Islet precursor cell (in vitro differentiated cells): ENCODE measurements around the gene FLNC.

Source experiments
- DNase-seq: peaks from one replicate; pipeline ENCODE4 v3.0.0-alpha.2; 2018

Gene FLNC

GRCh38 chr7:128867842-128868623, 37.8 kb downstream of the FLNC start:
- DNase-seq: no peak

GRCh38 chr7:128868624-128869137, 38.5 kb downstream of the FLNC start:
- no peak for DNase-seq

DNA sequence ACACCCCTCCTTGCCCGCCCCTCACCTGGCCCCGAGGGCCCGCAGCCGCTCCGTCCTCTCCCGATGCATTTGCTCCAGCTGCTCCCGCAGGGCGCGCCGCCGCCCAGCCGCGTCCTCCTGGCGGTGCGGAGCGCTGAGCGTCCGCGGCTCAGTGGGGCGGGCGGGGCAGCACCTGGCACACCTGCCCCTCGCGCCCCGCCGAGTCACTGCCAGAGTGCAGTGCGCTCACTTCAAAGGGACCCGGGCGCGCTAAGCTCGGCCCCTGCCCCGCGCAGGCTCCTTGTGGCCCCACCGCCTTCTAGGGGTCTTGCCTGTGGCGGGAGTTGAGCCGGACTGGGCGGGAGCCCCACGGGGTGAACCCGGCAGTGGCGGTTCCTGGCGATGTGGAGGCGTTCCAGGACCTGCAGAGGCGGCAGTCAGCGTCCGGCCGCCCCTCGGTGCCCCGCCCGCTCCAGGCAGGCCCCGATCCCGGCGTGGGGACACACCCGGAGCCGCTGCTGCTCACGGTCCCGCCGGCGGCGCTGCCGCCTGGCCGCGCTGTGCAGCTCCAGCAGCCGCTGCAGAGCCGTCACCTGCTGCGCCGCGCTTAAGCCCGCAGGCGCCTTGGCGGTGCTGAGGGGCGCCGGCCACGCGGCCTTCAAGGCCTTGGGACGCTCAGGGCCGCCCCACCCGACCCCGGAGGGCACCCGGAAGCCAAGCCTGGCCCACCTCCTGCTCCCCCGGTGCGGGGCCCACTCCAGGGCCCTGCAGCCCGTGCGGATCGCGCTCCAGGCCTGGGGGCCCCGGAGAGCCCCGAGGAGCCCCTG, 39.1 kb downstream of the FLNC start:
- peak; percentile 79 for DNase-seq

DNA sequence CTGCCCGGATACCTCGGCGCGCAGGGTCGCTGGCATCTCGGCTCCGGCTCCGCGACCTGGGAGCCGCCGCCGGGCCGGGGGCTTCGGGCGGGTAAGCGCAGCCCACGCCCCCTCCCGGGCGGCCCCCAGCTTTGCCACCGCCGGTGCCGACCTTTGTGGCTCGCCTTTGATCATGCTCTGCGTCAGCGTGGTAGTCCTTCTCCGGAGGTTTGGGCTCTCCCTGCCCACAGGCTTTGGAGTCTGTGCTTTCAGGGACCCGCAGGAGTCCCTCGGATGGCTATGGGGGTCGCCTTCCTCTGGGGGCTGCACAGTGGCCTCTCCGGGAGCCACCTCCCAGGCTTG, 39.7 kb downstream of the FLNC start:
- no peak for DNase-seq

- DNase-seq: no peak
Observed at GRCh38 chr7:128871050-128871449, 40.8 kb downstream of the FLNC start.

DNA sequence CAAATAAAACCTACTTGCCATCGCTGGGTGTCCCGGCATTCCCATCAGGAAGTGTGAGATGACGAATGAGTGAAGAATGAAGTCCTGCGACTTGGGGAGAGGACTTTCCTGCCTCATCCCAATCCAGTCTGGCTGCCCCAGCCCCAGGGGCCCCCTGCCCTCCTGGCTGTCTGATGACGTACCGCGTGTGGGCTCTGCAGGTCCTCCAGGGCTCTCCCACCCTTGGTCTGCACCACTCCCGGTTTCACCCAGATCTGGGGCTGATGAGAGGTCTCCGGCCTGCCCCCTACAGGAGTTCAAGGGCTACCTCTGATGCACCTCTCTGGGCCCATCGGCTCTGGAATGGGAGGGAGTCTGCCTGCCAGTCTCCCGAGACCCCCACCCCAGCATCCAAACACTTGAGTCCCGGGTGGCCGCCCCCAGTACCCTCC, 42.2 kb downstream of the FLNC start:
- DNase-seq: peak; percentile 91

DNA sequence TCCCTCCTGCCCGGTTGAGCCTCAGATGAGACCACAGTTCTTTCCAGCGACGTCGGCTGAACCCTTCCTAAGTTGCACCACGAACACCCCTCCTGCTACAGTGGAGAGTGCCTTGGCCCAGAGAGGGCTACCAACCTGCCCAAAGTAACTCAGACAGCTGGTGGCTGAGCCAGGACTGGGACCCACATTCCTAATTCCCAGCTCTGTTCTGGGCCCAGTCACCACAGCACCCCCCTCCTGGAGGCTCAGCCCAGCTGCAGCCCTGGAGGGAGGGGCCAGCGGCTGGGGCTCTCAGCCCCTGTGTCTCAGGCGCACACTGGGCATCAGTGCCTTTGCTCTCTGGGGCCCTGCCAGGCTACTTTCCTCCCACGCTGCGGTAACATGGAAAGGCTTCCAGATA, 43.0 kb downstream of the FLNC start:
- no peak for DNase-seq

DNA sequence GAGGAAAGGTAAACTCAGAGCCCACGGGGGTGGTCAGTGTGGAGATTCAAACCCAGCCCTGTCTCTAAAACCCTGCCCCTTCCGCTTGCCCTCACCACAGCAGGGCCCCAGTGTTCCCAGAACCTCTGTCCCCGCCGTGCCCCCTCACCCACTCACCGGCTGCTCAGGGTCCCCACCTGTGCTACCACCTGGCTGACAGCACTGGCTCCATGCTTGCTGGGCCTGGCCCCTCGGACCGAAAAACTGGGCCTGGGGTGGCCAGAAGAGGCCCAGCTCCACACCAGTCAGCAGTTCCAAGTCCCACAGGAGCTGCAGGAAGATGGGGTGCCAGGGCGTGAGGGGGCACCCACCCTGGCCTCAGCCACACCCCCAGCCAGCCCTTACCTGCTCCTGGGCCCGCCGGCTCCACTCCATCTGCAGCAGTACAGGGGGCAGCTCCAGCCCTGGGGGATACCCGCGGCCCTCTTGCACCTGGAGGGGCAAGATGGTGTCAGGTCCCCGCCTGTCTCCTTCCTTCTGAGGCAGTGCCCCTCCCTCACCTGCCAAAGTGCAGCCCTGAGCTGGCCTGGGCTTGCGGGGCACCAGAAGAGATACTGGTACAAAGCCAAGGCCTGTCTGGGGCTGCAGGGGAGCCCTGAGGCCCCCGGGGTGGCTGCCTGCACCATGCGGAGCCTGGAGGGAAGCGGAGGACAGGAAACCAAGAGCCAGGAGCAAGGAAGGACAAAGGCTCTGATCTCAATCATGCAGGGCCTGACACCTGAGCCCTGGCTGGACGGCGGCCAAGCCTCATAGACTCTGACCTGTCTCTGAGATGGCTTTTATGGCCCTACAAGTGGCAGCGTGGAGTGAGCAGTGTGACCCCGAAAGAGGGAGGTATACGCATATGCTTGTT, 44.2 kb downstream of the FLNC start:
- no peak for DNase-seq

- DNase-seq: no peak
Observed at GRCh38 chr7:128875523-128875948, 45.3 kb downstream of the FLNC start.

DNA sequence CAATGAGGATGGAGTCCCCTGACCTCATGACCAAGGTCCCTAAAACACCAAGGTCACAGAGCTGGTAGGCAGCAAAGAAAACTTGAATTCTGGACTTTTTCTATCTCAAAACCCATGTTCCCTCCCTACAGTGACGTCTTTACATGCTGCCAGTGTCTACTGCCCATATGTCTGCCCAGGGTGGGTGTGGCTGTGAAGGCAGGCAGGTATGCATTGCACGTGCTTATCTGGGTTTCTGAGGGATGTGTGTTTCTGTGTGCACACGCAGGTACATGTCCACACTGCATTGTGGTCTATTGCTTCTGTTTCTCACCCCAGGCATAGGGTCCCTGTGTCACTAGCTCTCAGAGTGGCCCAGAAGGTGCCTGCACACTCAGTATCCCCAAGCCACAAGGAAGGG, 45.9 kb downstream of the FLNC start:
- no peak for DNase-seq

DNA sequence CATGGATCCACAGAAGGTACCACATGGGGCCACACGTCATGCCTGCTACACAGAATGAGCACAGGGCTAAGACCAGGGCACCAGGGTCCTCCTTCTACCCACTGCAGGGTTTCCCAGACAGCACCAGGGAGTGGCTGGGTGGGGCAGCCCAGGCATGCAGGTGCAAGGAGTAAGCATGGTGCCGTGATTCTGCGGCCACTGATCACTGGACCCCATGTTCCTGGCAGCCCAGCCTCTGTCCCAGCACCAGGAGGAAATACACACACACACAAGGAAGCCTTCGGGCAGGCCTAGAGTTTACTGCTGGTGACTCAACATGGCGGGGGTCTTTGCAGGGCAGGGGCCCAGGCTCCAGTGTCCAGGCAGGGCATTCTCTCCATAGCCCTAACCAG, 46.4 kb downstream of the FLNC start:
- DNase-seq: peak; percentile 43

DNA sequence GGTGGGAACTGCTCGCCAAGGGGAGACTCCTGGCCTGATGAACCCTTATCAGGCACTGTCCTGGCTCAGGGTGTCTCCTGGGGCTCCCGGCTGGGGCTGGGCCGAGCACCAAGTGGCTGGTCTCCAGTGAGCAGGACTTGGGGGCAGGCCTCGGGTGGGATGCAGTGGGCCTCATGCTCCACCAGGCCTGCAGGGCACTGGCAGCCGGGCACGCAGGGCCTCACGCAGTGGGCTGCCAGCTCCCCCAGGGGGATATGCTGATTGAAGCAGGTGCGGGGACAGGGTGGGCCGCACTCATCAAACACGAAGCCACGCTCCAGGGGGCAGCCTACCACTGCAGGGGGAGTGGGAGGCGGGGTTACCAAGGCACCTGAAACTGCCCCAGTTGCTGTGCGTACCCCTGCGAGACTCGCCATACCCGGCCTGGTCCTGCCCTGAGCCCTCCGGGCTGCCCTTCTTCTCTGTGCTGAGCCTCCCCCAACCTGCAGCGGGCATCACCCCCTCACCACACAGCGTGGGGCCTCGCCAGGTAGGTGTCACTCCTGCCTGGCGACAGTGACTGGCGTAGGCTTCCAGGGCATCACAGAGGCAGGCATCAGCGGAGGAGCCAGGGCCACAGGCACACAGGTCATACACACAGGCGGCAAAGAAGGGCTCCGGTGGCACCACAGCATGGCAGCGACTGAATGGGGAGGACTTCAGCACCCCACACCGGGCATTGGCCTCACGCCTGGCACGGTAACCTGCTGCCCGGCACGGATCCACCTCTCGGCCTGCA, 47.0 kb downstream of the FLNC start:
- peak; percentile 47 for DNase-seq

- no peak for DNase-seq
Observed at GRCh38 chr7:128877756-128878120, 47.5 kb downstream of the FLNC start.

DNA sequence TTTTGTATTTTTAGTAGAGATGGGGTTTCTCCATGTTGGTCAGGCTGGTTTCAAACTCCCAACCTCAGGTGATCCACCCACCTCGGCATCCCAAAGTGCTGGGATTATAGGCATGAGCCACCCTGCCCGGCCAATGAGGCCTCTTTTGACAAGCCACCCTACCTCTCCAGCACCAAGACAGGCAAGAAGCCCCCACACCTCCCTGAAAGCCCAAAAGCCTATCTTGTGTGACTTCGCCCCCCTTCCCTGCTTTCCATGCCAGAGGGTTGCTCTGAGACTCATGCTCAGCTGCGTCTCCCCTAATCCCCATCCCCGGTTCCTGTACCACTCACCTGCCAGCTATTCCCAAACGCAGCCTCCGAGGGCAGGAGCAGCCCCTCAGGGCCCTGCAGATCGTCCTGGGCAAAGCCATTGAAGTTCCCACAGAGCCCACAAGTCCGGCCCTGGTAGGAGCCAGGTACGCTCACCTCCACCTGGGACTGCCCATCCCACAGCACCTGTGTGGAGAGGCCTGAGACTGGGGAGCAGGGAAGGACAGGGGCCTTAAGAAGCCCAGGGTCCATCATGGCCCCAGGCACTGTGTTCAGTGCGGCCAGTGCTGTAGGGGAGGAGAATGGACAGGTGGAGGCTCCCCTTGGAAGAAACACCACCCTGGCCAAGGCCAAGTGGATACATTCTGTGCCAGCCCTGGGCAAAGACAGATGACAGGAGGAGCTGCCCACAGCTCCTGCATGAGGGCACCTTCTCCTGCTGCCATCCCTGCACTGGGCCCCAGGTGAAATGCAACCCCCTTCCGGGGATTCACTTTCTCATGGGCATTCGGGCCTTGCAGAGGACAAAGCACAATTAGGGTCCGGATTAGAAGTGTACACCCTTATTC, 48.3 kb downstream of the FLNC start:
- DNase-seq: peak; percentile 42

- DNase-seq: peak; percentile 53
Observed at GRCh38 chr7:128879461-128879938, 49.3 kb downstream of the FLNC start.

GRCh38 chr7:128879939-128880746, 49.9 kb downstream of the FLNC start:
- peak; percentile 92 for DNase-seq

DNA sequence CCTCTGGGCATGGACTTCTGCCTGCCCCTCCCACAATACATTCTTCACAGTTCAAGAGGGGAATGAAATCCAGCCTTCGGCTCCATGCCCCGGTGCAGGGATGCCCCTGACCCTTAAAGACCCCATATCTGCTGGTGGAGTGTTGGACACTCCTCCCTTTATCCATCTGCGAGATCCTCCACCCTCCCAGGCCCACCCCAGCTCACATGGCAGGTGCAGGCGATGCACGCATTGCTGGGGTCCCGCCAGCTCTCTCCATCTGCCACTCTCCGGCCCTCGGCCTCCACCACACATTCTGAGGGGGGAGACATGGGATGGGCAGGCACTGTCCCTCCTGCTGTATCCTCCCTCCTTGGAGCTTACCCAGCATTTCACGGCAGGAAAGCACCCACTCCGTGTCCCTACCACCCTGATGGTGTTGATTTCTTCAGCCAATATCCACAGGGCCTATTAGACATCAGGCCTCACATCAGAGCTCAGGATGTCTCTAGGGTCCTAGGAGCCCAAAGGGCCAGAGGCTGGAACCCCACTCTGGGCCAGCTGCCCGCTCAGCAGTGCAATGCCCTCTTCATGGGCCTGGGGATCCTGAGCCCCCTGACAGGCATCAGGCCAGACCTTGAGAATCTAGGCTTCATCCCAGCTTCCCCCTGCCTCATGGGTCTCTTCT, 50.7 kb downstream of the FLNC start:
- DNase-seq: peak; percentile 44

GRCh38 chr7:128881458-128882125, 51.4 kb downstream of the FLNC start:
- DNase-seq: peak; percentile 45

DNA sequence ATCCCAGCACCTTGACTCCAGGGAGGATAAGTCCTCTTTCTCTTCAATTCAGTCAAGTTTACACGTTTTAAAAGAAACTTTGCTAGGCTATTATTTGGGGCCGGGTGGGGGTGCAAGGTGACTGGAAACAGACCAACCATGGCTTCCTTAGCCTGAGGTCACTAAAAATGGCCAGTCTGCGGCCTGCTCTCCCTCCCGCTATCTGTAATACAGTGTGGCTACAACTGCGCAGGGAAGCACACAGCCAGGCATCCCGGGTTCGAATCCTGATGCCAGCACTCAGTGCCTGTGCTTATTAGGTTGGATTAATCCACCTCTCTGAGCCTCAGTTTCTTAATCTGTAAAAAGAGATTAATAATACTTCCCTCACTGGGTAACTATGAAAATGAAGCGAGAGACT, 51.9 kb downstream of the FLNC start:
- peak; percentile 12 for DNase-seq
